Mucosa of descending colon (tissue), 3 donors: ENCODE measurements around the gene SEMA6A. TPM values are rescaled to one million over a fixed set of nuclear protein-coding genes. Genes with fewer than 3 reads are reported as not detected.

Experiments used
- ATAC-seq: fragments of 200-7000 bp; cut with Tn5 transposase; one replicate; pipeline ENCODE4 v1.9.1; 2020; ENCODE audit warnings: mild to moderate bottlenecking, moderate library complexity
- DNase-seq, 3 donors: peaks; one replicate each; pipeline ENCODE4 v3.0.0-alpha.2; 2020
- H3K36me3 ChIP-seq: fragments of 200-600 bp; one replicate; pipeline ENCODE4 v1.8.0; 2021; ENCODE audit warnings: low read depth, mild to moderate bottlenecking
- H3K4me1 ChIP-seq: fragments of 200-600 bp; one replicate; pipeline ENCODE4 v1.8.0; 2021; ENCODE audit warnings: low read depth, mild to moderate bottlenecking
- H3K4me3 ChIP-seq: fragments of 200-600 bp; one replicate; pipeline ENCODE4 v1.8.0; 2021; ENCODE audit warnings: mild to moderate bottlenecking
- H3K9me3 ChIP-seq: fragments of 200-600 bp; one replicate; pipeline ENCODE4 v1.8.0; 2021; ENCODE audit warnings: mild to moderate bottlenecking
- intact Hi-C, 2 donors: fragments of 100-400 bp; cut with DNase I in 1 of 2; cut with micrococcal nuclease in 1 of 2; formaldehyde crosslinking; loops; one replicate each; pipeline versions ENCODE4 v1.11.0 to v1.11.1; 2022; cut with DNase I, micrococcal nuclease
- total RNA-seq, 3 donors: library from RNA; stranded (reverse); fragmentation: NEBNext Ultra II Directional in 2 of 3; extraction: Animal tissue kit (Norgen Biotek cat#: 25700) in 2 of 3; gene quantifications; one replicate each; pipeline versions ENCODE4 v1.2.1 to v1.2.4, GENCODE V29; 2021 to 2023
- TF ChIP-seq, protein P1 (sequence below): fragments of 200-600 bp; IDR thresholded peaks from one replicate; pipeline ENCODE4 v1.8.0; 2022; ENCODE audit warnings: antibody characterized with exemption, mild to moderate bottlenecking
- donor health status: DM: no; HTN: no; CAD: no; lungs with moderate emphysema.
- donor health status: DM: no; HTN: no; CAD: no.
- donor health status: DM: no; HTN: yes; CAD: no.

SEMA6A gene
- total RNA-seq, 3 donors from 2014 or later = 90.0 to 137 (median 106) TPM

DNA sequence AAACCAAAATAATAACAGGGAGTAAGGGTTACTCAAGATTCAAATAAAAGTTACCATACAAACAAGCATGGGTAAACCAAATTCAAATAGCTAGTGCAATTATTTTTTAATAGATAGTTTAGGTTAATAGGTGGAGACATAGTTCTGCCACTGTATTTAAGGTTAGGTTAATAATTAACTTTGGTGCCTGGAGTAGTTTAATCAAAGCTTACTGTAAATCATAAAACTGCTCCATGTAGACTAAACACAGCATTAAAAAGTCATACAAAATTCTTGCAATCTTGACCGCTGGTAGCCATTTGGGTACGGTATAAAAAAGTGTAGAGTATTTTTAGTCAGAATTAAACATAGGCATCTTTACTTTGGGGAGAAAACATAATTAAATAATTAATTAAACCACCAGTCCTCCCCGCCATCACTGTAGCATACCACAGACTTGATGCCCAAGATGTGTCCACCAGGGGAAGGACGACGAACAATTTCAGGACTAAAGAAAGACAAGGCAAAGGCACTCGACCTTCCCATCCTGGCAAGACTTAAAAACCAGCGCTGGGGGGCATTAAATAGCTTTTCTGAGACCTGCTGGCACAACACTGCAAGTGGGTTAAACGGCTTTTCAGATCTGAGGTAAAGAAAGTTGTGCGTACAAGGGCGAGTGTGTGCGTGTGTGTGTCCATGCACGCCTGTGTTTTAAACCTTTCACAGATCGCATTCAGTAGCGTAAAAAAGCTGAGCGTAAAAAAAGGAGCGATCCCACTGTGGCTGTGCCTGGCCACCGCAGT, 2.9 kb downstream of the SEMA6A start:
- TF ChIP-seq, protein P1, sequence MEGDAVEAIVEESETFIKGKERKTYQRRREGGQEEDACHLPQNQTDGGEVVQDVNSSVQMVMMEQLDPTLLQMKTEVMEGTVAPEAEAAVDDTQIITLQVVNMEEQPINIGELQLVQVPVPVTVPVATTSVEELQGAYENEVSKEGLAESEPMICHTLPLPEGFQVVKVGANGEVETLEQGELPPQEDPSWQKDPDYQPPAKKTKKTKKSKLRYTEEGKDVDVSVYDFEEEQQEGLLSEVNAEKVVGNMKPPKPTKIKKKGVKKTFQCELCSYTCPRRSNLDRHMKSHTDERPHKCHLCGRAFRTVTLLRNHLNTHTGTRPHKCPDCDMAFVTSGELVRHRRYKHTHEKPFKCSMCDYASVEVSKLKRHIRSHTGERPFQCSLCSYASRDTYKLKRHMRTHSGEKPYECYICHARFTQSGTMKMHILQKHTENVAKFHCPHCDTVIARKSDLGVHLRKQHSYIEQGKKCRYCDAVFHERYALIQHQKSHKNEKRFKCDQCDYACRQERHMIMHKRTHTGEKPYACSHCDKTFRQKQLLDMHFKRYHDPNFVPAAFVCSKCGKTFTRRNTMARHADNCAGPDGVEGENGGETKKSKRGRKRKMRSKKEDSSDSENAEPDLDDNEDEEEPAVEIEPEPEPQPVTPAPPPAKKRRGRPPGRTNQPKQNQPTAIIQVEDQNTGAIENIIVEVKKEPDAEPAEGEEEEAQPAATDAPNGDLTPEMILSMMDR = no peak
- H3K4me3 ChIP-seq = peak overlapping the region; percentile 59
- no peaks in the 10 kb centered on the region for H3K9me3 ChIP-seq
- intact Hi-C loops = loop anchor here in 1 of 2 donors (10.0 kb wide), 1 partner anchor 437 kb away; no protein-coding TSS in a partner anchor
- no peaks in the 10 kb centered on the region for H3K36me3 ChIP-seq
- H3K4me1 ChIP-seq = peaks cover 2% of the 10 kb centered on the region
- DNase-seq (peak in 1 of 3 donors; percentile 37), ATAC-seq (no peak)

GRCh38 chr5:116569999-116570398, 4.6 kb downstream of the SEMA6A start:
- Histone ChIP-seq H3K36me3 (no peaks in the 10 kb centered on the region), H3K9me3 (no peaks in the 10 kb centered on the region), H3K4me3 (no peak overlapping the region), H3K4me1 (peaks cover 4% of the 10 kb centered on the region)
- TF ChIP-seq, protein P1 = no peak
- intact Hi-C loops = loop anchor here in 1 of 2 donors (10.0 kb wide), 1 partner anchor 435 kb away; no protein-coding TSS in a partner anchor
- DNase-seq (no peak), ATAC-seq (no peak)

DNA sequence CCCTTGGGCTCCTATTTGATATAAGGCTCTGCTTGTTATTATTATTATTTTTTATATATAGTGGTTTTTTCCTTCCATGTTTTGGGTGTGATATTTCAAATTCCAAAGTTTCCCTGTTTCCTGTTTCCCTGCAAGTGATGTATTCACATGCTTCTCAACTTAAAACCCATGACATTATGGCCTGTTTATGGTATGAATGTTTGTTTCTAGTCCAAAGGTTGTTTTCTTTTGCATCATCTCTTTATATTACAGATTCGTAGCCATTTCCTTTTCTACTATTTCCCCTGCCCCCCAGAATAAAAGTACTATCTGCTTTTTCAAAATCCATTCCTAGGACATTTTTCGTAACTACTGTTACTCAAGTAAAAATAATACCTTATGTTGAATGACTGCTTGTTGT, 7.5 kb downstream of the SEMA6A start:
- no peak for DNase-seq
- TF ChIP-seq, protein P1 = no peak
- no peaks in the 10 kb centered on the region for H3K36me3 ChIP-seq
- no peaks in the 10 kb centered on the region for H3K9me3 ChIP-seq
- H3K4me1 ChIP-seq = peaks cover 4% of the 10 kb centered on the region
- intact Hi-C loops = no loop called here
- H3K4me3 ChIP-seq = no peak overlapping the region
- peak; percentile 71 for ATAC-seq

DNA sequence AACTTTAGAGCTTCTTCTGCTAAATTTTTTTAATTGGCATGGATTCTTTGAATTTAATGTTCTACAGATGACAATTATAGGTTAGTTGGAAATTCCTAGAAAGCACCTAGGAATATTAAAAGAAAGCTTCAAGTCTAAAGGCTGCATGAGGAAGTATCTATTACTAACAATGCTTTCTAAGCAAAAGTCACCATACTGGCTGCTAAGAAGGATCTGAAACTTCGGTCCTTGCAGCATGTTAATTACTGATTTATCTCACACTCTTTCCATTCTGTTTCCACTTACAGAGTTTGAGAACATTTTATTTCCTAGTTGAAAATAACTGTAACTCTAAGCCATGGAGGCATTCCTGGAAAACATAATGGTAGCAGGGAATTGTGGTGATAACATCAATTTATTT, 8.4 kb downstream of the SEMA6A start:
- peaks cover 8% of the 10 kb centered on the region for H3K4me1 ChIP-seq

DNA sequence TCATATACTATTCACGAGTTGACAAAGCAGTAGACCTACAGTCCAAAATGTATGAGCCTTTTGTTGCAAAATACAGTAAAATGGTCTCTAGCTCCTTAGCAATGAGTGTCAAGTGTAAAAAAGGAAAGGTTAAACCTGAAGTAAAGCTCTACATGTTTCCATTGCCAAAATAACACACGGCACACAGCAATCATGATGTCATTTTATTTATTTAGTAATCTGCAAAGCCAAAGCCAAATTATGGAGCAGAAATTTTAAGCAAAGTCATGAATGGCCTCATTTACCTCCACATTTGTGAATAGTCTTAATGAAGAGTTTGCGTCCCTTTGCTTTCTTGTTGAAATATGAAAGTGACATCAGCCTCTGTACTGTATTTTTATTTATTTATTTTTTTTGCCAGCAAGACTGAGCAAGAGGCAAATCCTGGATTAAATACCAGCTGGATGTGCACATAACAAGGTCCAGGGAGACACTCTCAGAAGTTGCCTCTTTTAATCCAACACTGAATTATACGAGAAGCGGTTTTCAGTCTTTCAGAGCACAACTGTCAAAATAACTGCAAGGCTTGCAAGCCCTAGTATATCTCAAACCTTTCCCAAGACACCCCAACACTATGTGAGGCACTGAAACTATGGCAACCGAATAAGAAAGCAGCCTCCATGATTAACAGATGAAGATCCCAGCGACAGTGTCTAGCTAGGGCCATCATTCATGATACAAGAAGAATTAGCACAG, 9.7 kb downstream of the SEMA6A start:
- intact Hi-C loops = no loop called here
- TF ChIP-seq, protein P1 = no peak
- H3K4me1 ChIP-seq = peaks cover 8% of the 10 kb centered on the region

More for the DNA sequence above, 8.4 kb downstream of the SEMA6A start:
- no peak for ATAC-seq
- Histone ChIP-seq H3K4me3 (no peak overlapping the region), H3K9me3 (no peaks in the 10 kb centered on the region), H3K36me3 (no peaks in the 10 kb centered on the region)
- no peak for DNase-seq
- intact Hi-C loops = no loop called here
- TF ChIP-seq, protein P1 = no peak

More for the DNA sequence above, 9.7 kb downstream of the SEMA6A start:
- no peaks in the 10 kb centered on the region for H3K9me3 ChIP-seq
- ATAC-seq (no peak), DNase-seq (no peak)
- H3K4me3 ChIP-seq = no peak overlapping the region
- no peaks in the 10 kb centered on the region for H3K36me3 ChIP-seq
